ENCODE data around the gene TRIM16. TPM values are rescaled to one million over a fixed set of nuclear protein-coding genes. Genes with fewer than 3 reads are reported as not detected.
A peak's percentile ranks its signal among the peaks of the same experiment; 100 is the strongest.
"Not testable (repeated sequence)": the region's sequence is repeated elsewhere in the genome, so short reads cannot be mapped to it uniquely, and the experiment has no call there.

The TRIM16 gene
- total and polyA plus RNA-seq, 9 donors = 38.9 to 57.1 (median 46.9) TPM

DNA sequence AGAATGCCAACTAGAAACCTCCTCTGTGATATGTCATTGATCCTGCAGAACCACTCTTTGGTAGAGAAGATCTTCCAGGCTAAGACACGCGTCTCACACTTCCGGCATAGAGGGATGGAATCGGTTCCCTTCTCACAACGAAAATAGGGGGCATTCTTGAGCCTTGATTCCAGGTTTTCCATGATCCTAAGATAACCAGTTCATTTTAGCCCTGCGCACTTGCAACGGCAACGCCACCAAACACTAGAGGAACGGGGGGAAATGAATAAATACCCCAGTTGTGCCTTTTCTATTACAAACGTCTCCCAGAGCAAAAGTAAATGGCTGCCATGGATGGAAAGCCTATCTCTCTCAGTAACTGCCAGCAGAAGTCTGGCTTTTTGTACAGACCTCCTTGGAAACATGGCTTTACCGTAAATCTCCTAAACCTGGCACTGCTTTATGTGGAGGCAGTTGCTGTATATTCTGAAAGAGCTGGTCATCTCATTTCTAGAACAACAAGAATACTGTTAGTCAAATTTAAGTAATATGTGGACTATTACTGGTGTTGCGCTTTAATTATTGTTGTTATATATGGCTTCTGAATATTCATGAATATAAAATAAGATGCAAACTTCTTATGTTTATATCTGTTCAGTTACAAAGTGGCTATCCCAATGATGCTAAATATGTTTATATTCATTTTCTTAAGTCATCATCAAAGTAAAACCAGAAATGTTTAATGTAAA lies 64.6 kb downstream of the TRIM16 start, which contains the start of gene FBXW10B:
Gene FBXW10B (minus strand): TSS at position 374 of the 728 bp plus-strand sequence. CDS start 192 bp downstream, at position 182.
- H3K4me1 ChIP-seq (ENCODE audit: control insufficient read depth, insufficient read depth, low read length); H3K9me3 ChIP-seq (replicated peaks; ENCODE audit: control insufficient read depth, low read depth, low read length); H3K36me3 ChIP-seq (ENCODE audit: control insufficient read depth, insufficient read depth, low read length); H3K27me3 ChIP-seq (ENCODE audit: control insufficient read depth, insufficient read depth, low read length); H3K27ac ChIP-seq (ENCODE audit: low read length): not testable (repeated sequence)
- WGBS (ENCODE audit: insufficient coverage) = no CpG with 5 or more reads among the region's 12 CpGs
- DNase-seq = peak; percentile 41
- H3K4me3 ChIP-seq (ENCODE audit: low read length) = peak within 1 kb of the TSS; percentile 15

GRCh38 chr17:15616828-15617227 lies 67.3 kb downstream of the TRIM16 start:
- H3K4me3 ChIP-seq (ENCODE audit: low read length); H3K36me3 ChIP-seq (ENCODE audit: control insufficient read depth, insufficient read depth, low read length); H3K27ac ChIP-seq (ENCODE audit: low read length); H3K9me3 ChIP-seq (replicated peaks; ENCODE audit: control insufficient read depth, low read depth, low read length); H3K27me3 ChIP-seq (ENCODE audit: control insufficient read depth, insufficient read depth, low read length); H3K4me1 ChIP-seq (ENCODE audit: control insufficient read depth, insufficient read depth, low read length): not testable (repeated sequence)
- no CpG with 5 or more reads among the region's 4 CpGs for WGBS (ENCODE audit: insufficient coverage)
- peak; percentile 35 for DNase-seq

- not testable (repeated sequence) for H3K4me1 ChIP-seq (ENCODE audit: control insufficient read depth, insufficient read depth, low read length); H3K9me3 ChIP-seq (replicated peaks; ENCODE audit: control insufficient read depth, low read depth, low read length); H3K27ac ChIP-seq (ENCODE audit: low read length); H3K36me3 ChIP-seq (ENCODE audit: control insufficient read depth, insufficient read depth, low read length); H3K4me3 ChIP-seq (ENCODE audit: low read length); H3K27me3 ChIP-seq (ENCODE audit: control insufficient read depth, insufficient read depth, low read length)
- peak; percentile 12 for DNase-seq
- WGBS (ENCODE audit: insufficient coverage) = no CpG with 5 or more reads among the region's 6 CpGs
These were observed 68.3 kb downstream of the TRIM16 start for GRCh38 chr17:15615850-15616249.

DNA sequence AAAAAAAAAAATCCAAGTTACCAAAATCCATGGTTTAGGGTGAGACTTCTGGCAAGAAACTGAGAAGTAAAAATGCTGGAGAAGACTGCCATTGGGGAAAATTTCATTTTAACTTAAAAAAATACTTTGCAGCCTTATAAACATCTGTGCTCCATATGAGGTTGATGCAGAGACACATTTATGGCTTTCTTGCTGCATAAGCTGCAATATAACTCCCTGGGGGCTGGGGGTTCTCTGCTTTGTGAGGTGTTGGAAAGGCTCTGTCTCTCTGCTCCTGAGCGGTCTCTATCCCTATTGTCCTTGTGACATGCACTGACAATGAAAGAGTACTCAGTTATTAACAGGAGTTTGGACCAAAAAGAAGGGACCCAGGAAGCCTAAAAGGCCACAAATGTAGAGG lies 71.0 kb downstream of the TRIM16 start:
- peak; percentile 21 for DNase-seq
- not testable (repeated sequence) for H3K27ac ChIP-seq (ENCODE audit: low read length); H3K4me1 ChIP-seq (ENCODE audit: control insufficient read depth, insufficient read depth, low read length); H3K36me3 ChIP-seq (ENCODE audit: control insufficient read depth, insufficient read depth, low read length); H3K27me3 ChIP-seq (ENCODE audit: control insufficient read depth, insufficient read depth, low read length); H3K4me3 ChIP-seq (ENCODE audit: low read length); H3K9me3 ChIP-seq (replicated peaks; ENCODE audit: control insufficient read depth, low read depth, low read length)
- no CpG with 5 or more reads among the region's 1 CpG for WGBS (ENCODE audit: insufficient coverage)

GRCh38 chr17:15592960-15593359 lies 91.2 kb downstream of the TRIM16 start:
- DNase-seq; H3K36me3 ChIP-seq (ENCODE audit: control insufficient read depth, insufficient read depth, low read length); H3K9me3 ChIP-seq (replicated peaks; ENCODE audit: control insufficient read depth, low read depth, low read length); H3K27me3 ChIP-seq (ENCODE audit: control insufficient read depth, insufficient read depth, low read length); H3K4me1 ChIP-seq (ENCODE audit: control insufficient read depth, insufficient read depth, low read length); H3K4me3 ChIP-seq (ENCODE audit: low read length); H3K27ac ChIP-seq (ENCODE audit: low read length): not testable (repeated sequence)
- WGBS (ENCODE audit: insufficient coverage) = no CpG with 5 or more reads among the region's 8 CpGs

DNA sequence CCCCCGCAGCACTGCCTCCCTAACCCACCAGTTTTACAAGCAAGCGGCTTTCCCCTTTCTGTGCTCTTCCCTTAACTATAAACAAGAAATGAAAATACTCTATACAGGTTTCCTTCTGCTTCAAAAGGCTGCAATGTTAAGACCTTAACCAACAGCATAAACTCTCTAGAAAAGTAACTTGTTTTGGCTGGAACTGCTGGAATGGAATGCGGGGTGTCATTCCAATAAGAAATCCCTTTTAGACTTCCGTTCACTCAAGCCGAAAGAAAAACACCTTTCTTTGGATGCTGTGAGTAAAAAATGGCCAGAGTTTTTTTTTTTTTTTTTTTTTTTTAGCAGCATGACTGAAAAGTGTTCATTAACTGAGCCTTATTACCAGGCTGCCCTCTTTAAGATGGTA lies 92.1 kb downstream of the TRIM16 start:
- 40% methylated on average over 1 of the region's 5 CpGs for WGBS (ENCODE audit: insufficient coverage)
- not testable (repeated sequence) for H3K4me1 ChIP-seq (ENCODE audit: control insufficient read depth, insufficient read depth, low read length); DNase-seq

DNA sequence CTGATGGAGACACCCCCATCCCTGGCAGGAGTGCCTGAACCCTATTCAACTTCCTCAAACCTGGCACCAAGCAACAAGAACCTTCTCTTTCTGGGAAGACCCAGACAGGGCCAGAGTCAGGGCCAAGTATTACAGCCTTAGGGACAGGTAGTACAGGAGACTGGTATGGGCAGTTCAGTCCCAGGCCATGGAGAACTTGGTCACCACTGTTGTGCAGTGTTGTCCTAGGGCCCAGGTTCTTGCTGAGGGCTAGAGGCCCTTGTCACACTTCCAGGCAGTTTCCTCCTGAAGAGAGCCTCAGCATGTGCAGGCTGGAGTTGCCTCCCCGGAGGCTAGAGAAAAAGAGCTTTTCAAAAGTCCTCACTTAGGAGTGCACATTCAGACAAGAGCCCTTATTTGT lies 93.3 kb downstream of the TRIM16 start:
- not testable (repeated sequence) for H3K9me3 ChIP-seq (replicated peaks; ENCODE audit: control insufficient read depth, low read depth, low read length); DNase-seq; H3K27me3 ChIP-seq (ENCODE audit: control insufficient read depth, insufficient read depth, low read length); H3K36me3 ChIP-seq (ENCODE audit: control insufficient read depth, insufficient read depth, low read length); H3K4me3 ChIP-seq (ENCODE audit: low read length); H3K27ac ChIP-seq (ENCODE audit: low read length); H3K4me1 ChIP-seq (ENCODE audit: control insufficient read depth, insufficient read depth, low read length)
- WGBS (ENCODE audit: insufficient coverage) = no CpG with 5 or more reads among the region's 1 CpG

More for the DNA sequence above, 92.1 kb downstream of the TRIM16 start:
- not testable (repeated sequence) for H3K9me3 ChIP-seq (replicated peaks; ENCODE audit: control insufficient read depth, low read depth, low read length); H3K4me3 ChIP-seq (ENCODE audit: low read length); H3K27me3 ChIP-seq (ENCODE audit: control insufficient read depth, insufficient read depth, low read length); H3K36me3 ChIP-seq (ENCODE audit: control insufficient read depth, insufficient read depth, low read length); H3K27ac ChIP-seq (ENCODE audit: low read length)

DNA sequence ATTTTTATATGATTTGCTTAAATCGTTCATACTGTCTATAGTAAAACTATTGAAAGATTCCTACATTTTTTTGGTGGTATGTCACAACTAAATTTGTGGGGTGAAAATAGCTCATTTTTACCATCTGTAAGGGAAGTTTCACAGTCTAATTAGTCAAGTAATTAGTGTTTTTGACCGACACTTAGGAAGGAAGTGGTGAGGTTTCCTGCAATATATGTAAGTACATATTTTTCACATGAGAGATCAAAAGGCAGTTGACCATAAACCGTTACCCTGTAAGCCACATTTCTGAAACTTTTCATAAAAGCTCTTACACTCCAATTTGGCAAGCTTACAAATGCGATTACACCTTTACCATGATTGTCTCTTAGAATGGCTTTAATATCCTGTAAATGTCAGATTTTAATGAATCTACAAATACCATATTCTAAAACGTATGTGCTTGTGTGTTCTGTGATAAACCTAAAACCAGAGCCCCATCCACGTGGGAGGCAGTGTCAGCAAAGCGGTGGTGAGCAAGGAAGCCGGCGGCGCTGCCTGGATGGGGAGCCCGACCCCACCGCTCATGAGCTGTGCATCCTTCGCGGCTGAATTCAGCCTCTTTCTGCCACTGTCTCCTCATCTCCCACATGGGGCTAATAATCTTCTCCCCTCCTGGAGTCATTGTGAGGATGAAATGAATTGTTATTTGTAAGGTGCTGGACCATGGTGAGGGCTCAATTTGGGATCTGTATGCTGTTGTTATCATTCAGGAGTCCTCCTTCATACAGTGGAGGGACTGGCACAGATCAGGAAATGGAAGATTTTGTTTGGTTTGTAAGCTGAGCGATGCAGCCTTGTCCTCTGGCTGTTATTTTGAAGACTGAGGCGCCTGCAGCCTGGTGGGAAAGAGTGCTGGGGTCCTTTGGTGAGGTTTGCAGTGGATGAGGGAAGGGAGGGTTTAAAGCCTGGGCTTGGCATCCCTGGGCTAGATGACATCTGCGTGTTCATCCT lies 94.3 kb downstream of the TRIM16 start:
- H3K27me3 ChIP-seq (ENCODE audit: control insufficient read depth, insufficient read depth, low read length); H3K9me3 ChIP-seq (replicated peaks; ENCODE audit: control insufficient read depth, low read depth, low read length); DNase-seq; H3K4me3 ChIP-seq (ENCODE audit: low read length); H3K36me3 ChIP-seq (ENCODE audit: control insufficient read depth, insufficient read depth, low read length); H3K4me1 ChIP-seq (ENCODE audit: control insufficient read depth, insufficient read depth, low read length); H3K27ac ChIP-seq (ENCODE audit: low read length): not testable (repeated sequence)
- WGBS (ENCODE audit: insufficient coverage) = no CpG with 5 or more reads among the region's 17 CpGs

GRCh38 chr17:15588017-15588416 lies 96.1 kb downstream of the TRIM16 start:
- H3K36me3 ChIP-seq (ENCODE audit: control insufficient read depth, insufficient read depth, low read length); DNase-seq; H3K4me1 ChIP-seq (ENCODE audit: control insufficient read depth, insufficient read depth, low read length); H3K4me3 ChIP-seq (ENCODE audit: low read length); H3K27me3 ChIP-seq (ENCODE audit: control insufficient read depth, insufficient read depth, low read length); H3K9me3 ChIP-seq (replicated peaks; ENCODE audit: control insufficient read depth, low read depth, low read length); H3K27ac ChIP-seq (ENCODE audit: low read length): not testable (repeated sequence)
- WGBS (ENCODE audit: insufficient coverage) = 80% methylated on average over 5 of the region's 8 CpGs

GRCh38 chr17:15583313-15583712 lies 100.8 kb downstream of the TRIM16 start:
- H3K27ac ChIP-seq (ENCODE audit: low read length); H3K9me3 ChIP-seq (replicated peaks; ENCODE audit: control insufficient read depth, low read depth, low read length); H3K36me3 ChIP-seq (ENCODE audit: control insufficient read depth, insufficient read depth, low read length); DNase-seq; H3K4me1 ChIP-seq (ENCODE audit: control insufficient read depth, insufficient read depth, low read length); H3K27me3 ChIP-seq (ENCODE audit: control insufficient read depth, insufficient read depth, low read length); H3K4me3 ChIP-seq (ENCODE audit: low read length): not testable (repeated sequence)
- WGBS (ENCODE audit: insufficient coverage) = no CpG with 5 or more reads among the region's 5 CpGs

Measured in muscle of leg (tissue), 11 donors.